Osteoblast (primary cell): Measurements from ENCODE around the gene MORC2. TPM values are rescaled to one million over a fixed set of nuclear protein-coding genes. Genes with fewer than 3 reads are reported as not detected.
A peak's percentile ranks its signal among the peaks of the same experiment; 100 is the strongest.

Experiments
- DNase-seq: peaks from one replicate; pipeline ENCODE4 v3.0.0; 2011; ENCODE audit warnings: low spot score, mixed read lengths; ENCODE audit not compliant: insufficient read length; ENCODE audit errors: missing footprints
- H2AFZ ChIP-seq: 2 replicates; pipeline ENCODE4 v1.6.0; 2011; ENCODE audit warnings: mild to moderate bottlenecking, low read length
- H3K27ac ChIP-seq: 2 replicates; pipeline ENCODE4 v1.5.1; 2011; ENCODE audit warnings: mild to moderate bottlenecking, low read depth, low read length, moderate library complexity
- H3K27me3 ChIP-seq: 2 replicates; pipeline ENCODE4 v1.6.0; 2012; ENCODE audit warnings: mild to moderate bottlenecking, control low read depth, inconsistent platforms, low read length, moderate library complexity; ENCODE audit not compliant: insufficient read depth
- H3K36me3 ChIP-seq: 2 replicates; pipeline ENCODE4 v1.5.1; 2011; ENCODE audit warnings: mild to moderate bottlenecking, low read length, control low read depth, moderate library complexity; ENCODE audit not compliant: insufficient read depth
- H3K4me1 ChIP-seq: 2 replicates; pipeline ENCODE4 v1.5.1; 2011; ENCODE audit warnings: mild to moderate bottlenecking, low read length, control low read depth, moderate library complexity; ENCODE audit not compliant: insufficient read depth
- H3K4me2 ChIP-seq: 2 replicates; pipeline ENCODE4 v1.6.0; 2011; ENCODE audit warnings: mild to moderate bottlenecking, low read length; ENCODE audit not compliant: insufficient read depth
- H3K4me3 ChIP-seq: fragments of 200-600 bp; sonication (generic); 3 replicates; pipeline ENCODE4 v1.5.1; 2012; ENCODE audit warnings: mild to moderate bottlenecking, low read length, inconsistent platforms; ENCODE audit not compliant: insufficient read depth
- H3K79me2 ChIP-seq: 2 replicates; pipeline ENCODE4 v1.6.0; 2012; ENCODE audit warnings: mild to moderate bottlenecking, low read length, control low read depth, inconsistent platforms; ENCODE audit not compliant: insufficient read depth
- H3K9me3 ChIP-seq: 2 replicates; pipeline ENCODE4 v1.5.1; 2011; ENCODE audit warnings: low read depth, low read length, control low read depth
- H4K20me1 ChIP-seq: 2 replicates; pipeline ENCODE4 v1.6.0; 2012; ENCODE audit warnings: mild to moderate bottlenecking, low read length, control low read depth; ENCODE audit not compliant: insufficient read depth
- total RNA-seq: library from RNA; depleted of rRNA; stranded (reverse); fragments of >200 nt; gene quantifications from 2 replicates; pipeline ENCODE4 v1.2.3, GENCODE V29; 2012
- TF ChIP-seq, protein P1 (sequence below): IDR thresholded peaks from 2 replicates; pipeline ENCODE4 v1.5.1; 2011; ENCODE audit warnings: mild to moderate bottlenecking, low read depth, low read length, moderate library complexity; ENCODE audit errors: extremely low read depth

MORC2 gene
- total RNA-seq, 1 donor: 17.0 TPM

DNA sequence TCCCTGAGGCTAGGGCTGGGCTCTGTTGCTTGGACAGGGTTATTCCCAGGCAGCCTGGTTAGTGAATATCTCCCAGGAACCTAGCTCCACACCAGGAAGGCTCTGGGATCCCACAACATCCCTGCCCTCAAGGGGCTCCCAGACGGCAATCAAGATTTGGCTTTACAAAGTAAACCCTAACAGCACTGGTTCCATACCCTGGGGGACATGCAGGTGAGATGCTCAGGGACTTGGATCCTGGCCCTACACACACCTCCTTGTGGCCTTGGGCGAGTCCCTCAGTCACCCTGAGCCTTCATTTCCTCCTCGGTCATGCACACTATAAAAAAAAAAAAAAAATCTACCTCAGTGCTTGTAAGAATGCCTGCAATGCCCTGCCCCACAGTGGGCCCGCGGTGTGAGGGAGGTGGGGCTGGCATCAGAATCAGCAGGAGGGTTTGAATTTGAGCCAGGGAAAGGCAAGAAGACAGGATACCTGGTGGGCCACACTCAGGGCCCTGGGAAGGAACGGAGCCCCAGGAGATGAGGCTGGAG is 86.3 kb downstream of the MORC2 start:
- TF ChIP-seq, protein P1, sequence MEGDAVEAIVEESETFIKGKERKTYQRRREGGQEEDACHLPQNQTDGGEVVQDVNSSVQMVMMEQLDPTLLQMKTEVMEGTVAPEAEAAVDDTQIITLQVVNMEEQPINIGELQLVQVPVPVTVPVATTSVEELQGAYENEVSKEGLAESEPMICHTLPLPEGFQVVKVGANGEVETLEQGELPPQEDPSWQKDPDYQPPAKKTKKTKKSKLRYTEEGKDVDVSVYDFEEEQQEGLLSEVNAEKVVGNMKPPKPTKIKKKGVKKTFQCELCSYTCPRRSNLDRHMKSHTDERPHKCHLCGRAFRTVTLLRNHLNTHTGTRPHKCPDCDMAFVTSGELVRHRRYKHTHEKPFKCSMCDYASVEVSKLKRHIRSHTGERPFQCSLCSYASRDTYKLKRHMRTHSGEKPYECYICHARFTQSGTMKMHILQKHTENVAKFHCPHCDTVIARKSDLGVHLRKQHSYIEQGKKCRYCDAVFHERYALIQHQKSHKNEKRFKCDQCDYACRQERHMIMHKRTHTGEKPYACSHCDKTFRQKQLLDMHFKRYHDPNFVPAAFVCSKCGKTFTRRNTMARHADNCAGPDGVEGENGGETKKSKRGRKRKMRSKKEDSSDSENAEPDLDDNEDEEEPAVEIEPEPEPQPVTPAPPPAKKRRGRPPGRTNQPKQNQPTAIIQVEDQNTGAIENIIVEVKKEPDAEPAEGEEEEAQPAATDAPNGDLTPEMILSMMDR: no peak
- no peak overlapping the region for H2AFZ ChIP-seq
- H3K36me3 ChIP-seq: no peaks in the 10 kb centered on the region
- H4K20me1 ChIP-seq: peaks cover 2% of the 10 kb centered on the region
- no peak overlapping the region for H3K27ac ChIP-seq
- H3K4me2 ChIP-seq: no peak overlapping the region
- no peaks in the 10 kb centered on the region for H3K27me3 ChIP-seq
- no peak overlapping the region for H3K4me3 ChIP-seq
- H3K79me2 ChIP-seq: no peaks in the 10 kb centered on the region
- DNase-seq: peak; percentile 65
- H3K4me1 ChIP-seq: no peaks in the 10 kb centered on the region
- no peaks in the 10 kb centered on the region for H3K9me3 ChIP-seq

DNA sequence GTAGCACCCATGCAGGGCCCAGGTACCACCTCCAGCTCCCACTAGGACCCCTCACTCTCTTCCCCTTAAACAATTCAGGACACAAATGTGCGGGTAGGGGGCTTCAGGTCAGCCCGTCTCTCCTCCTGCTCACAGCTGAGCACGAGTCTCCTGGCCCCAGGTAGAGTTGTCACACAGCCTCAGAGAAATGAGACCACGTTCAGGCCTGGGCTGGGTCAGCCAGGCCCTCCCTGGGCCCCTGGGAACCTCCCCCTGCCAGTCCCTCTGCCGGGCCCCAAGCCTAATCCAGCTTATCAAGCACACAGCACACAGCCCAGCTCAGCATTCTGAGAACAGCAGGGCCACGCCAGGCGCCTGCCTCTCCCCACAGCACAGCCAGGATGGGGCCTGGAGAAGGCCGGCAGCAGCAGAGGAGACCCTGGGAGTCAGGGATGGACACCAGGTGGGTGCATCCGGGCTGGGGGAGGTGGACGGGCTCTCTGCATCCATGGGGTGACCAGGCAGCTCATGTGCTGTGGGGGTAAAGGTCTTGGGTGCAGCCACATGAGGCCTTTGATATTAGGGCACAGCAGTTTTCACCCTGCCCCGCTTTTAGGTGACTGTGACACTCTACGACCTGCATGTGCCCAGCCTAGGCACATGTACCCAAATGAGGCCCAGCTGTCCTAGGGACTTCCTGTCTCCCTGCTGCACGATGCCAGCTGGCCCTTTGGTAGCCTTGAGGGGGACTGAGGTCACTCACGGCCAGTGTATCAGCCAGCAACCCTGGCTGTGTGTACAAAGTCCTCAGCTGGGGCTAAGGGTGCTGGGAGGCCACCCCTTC is 87.0 kb downstream of the MORC2 start:
- peak; percentile 69 for DNase-seq
- peaks cover 3% of the 10 kb centered on the region for H4K20me1 ChIP-seq
- no peak overlapping the region for H3K4me2 ChIP-seq
- TF ChIP-seq, protein P1: no peak
- no peak overlapping the region for H2AFZ ChIP-seq
- no peaks in the 10 kb centered on the region for H3K79me2 ChIP-seq
- H3K27ac ChIP-seq: no peak overlapping the region
- no peaks in the 10 kb centered on the region for H3K4me1 ChIP-seq
- no peaks in the 10 kb centered on the region for H3K9me3 ChIP-seq
- no peaks in the 10 kb centered on the region for H3K27me3 ChIP-seq
- no peak overlapping the region for H3K4me3 ChIP-seq
- no peaks in the 10 kb centered on the region for H3K36me3 ChIP-seq

GRCh38 chr22:30880847-30881246 is 87.7 kb downstream of the MORC2 start:
- TF ChIP-seq, protein P1: no peak
- no peak overlapping the region for H3K4me2 ChIP-seq
- H3K36me3 ChIP-seq: no peaks in the 10 kb centered on the region
- peaks cover 3% of the 10 kb centered on the region for H4K20me1 ChIP-seq
- H3K4me1 ChIP-seq: no peaks in the 10 kb centered on the region
- no peak overlapping the region for H2AFZ ChIP-seq
- H3K4me3 ChIP-seq: no peak overlapping the region
- DNase-seq: peak; percentile 38
- H3K9me3 ChIP-seq: no peaks in the 10 kb centered on the region
- no peak overlapping the region for H3K27ac ChIP-seq
- H3K79me2 ChIP-seq: no peaks in the 10 kb centered on the region
- H3K27me3 ChIP-seq: no peaks in the 10 kb centered on the region

DNA sequence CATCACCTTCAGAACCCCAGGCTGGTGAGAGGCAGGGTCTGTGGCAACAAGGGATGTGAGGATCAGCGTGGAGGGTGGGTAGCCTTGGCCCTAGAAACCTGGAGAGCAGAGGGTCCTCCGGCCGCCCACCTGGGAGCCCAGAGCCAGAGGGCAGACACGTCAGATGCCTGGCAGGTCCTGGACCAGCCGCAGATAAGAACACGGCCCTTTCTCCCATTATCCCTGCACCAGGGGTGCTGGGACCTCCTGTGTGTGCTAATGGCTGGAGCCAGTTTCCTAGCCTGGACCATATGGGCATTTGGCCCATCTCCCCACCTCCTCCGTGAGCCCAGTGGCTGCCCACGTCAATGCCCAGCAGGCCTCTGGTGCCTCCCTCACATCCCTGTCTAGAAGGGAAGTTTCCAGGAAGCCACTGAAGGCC is 88.4 kb downstream of the MORC2 start:
- Histone ChIP-seq H3K4me3 (no peak overlapping the region), H3K4me1 (no peaks in the 10 kb centered on the region), H3K79me2 (no peaks in the 10 kb centered on the region), H3K27me3 (no peaks in the 10 kb centered on the region), H2AFZ (no peak overlapping the region), H3K27ac (no peak overlapping the region), H3K4me2 (no peak overlapping the region), H3K9me3 (no peaks in the 10 kb centered on the region), H3K36me3 (no peaks in the 10 kb centered on the region), H4K20me1 (peaks cover 3% of the 10 kb centered on the region)
- peak; percentile 54 for DNase-seq
- TF ChIP-seq, protein P1: no peak
